Liver (tissue), 9 donors: ENCODE measurements around the gene SKAP1. TPM values are rescaled to one million over a fixed set of nuclear protein-coding genes. Genes with fewer than 3 reads are reported as not detected.

Source experiments
- DNase-seq: peaks from one replicate; pipeline ENCODE4 v3.0.0-alpha.2; 2017; ENCODE audit warnings: low spot score
- H3K27ac ChIP-seq, 2 donors: one replicate each; pipeline ENCODE4 v1.7.0; 2013; ENCODE audit warnings: inconsistent platforms in 2 of 2, low read length in 2 of 2, control low read depth in 1 of 2, low read depth in 1 of 2, mild to moderate bottlenecking in 1 of 2
- H3K27me3 ChIP-seq, 4 donors: one replicate each; pipeline versions ENCODE4 v1.6.1 to v1.7.0; 2013; ENCODE audit warnings: low read length in 3 of 4, inconsistent platforms in 1 of 4, mild to moderate bottlenecking in 1 of 4, moderate library complexity in 1 of 4; ENCODE audit not compliant: control insufficient read depth in 4 of 4, insufficient read depth in 4 of 4
- H3K36me3 ChIP-seq, 4 donors: one replicate each; pipeline versions ENCODE4 v1.6.1 to v1.7.0; 2013; ENCODE audit warnings: low read length in 3 of 4, mild to moderate bottlenecking in 3 of 4, low read depth in 1 of 4, moderate library complexity in 1 of 4; ENCODE audit not compliant: control insufficient read depth in 4 of 4, insufficient read depth in 3 of 4
- H3K4me1 ChIP-seq, 4 donors: one replicate each; pipeline versions ENCODE4 v1.6.1 to v1.7.0; 2013; ENCODE audit warnings: low read length in 3 of 4, mild to moderate bottlenecking in 3 of 4, moderate library complexity in 1 of 4; ENCODE audit not compliant: control insufficient read depth in 4 of 4, insufficient read depth in 4 of 4
- H3K4me3 ChIP-seq, 3 donors: one replicate each; pipeline versions ENCODE4 v1.6.1 to v1.7.0; 2013; ENCODE audit warnings: low read length in 3 of 3, control low read depth in 1 of 3, low read depth in 1 of 3, mild to moderate bottlenecking in 1 of 3
- H3K9ac ChIP-seq, 2 donors: one replicate each; pipeline ENCODE4 v1.7.0; 2013; ENCODE audit warnings: low read length in 2 of 2, mild to moderate bottlenecking in 2 of 2, moderate library complexity in 2 of 2, control low read depth in 1 of 2, low read depth in 1 of 2
- H3K9me3 ChIP-seq, 4 donors: one replicate each; pipeline versions ENCODE4 v1.6.1 to v1.7.0; 2013; ENCODE audit warnings: low read length in 3 of 4; ENCODE audit not compliant: control insufficient read depth in 4 of 4
- ATF3 ChIP-seq: IDR thresholded peaks from 2 replicates; pipeline ENCODE4 v1.6.1; 2016; ENCODE audit warnings: antibody characterized with exemption
- EGR1 ChIP-seq, 2 donors: IDR thresholded peaks; 2 replicates each; pipeline ENCODE4 v1.6.1; 2016 to 2018; ENCODE audit warnings: antibody characterized with exemption in 2 of 2, low read depth in 2 of 2
- FOXA1 ChIP-seq: IDR thresholded peaks from 2 replicates; pipeline ENCODE4 v1.6.1; 2016; ENCODE audit warnings: antibody characterized with exemption
- FOXA2 ChIP-seq: IDR thresholded peaks from 2 replicates; pipeline ENCODE4 v1.6.1; 2016; ENCODE audit warnings: antibody characterized with exemption
- GABPA ChIP-seq, 2 donors: IDR thresholded peaks in 1 of 2; conservative IDR thresholded peaks in 1 of 2; 2 replicates each; pipeline ENCODE4 v1.6.1; 2016; ENCODE audit warnings: antibody characterized with exemption in 2 of 2, mild to moderate bottlenecking in 1 of 2, moderate library complexity in 1 of 2
- HNF4A ChIP-seq, 2 donors: conservative IDR thresholded peaks; 2 replicates each; pipeline ENCODE4 v1.6.1; 2016; ENCODE audit warnings: antibody characterized with exemption in 2 of 2, mild to moderate bottlenecking in 2 of 2
- HNF4G ChIP-seq: IDR thresholded peaks from 2 replicates; pipeline ENCODE4 v1.6.1; 2016; ENCODE audit warnings: antibody characterized with exemption
- MAX ChIP-seq: IDR thresholded peaks from 2 replicates; pipeline ENCODE4 v1.6.1; 2016; ENCODE audit warnings: antibody characterized with exemption
- NR2F2 ChIP-seq: IDR thresholded peaks from 2 replicates; pipeline ENCODE4 v1.6.1; 2016; ENCODE audit warnings: antibody characterized with exemption
- RAD21 ChIP-seq, 2 donors: IDR thresholded peaks; 2 replicates each; pipeline ENCODE4 v1.6.1; 2016; ENCODE audit warnings: antibody characterized with exemption in 2 of 2, mild to moderate bottlenecking in 2 of 2
- RXRA ChIP-seq, 2 donors: IDR thresholded peaks; 2 replicates each; pipeline ENCODE4 v1.6.1; 2017 to 2018; ENCODE audit warnings: antibody characterized with exemption in 2 of 2, mild to moderate bottlenecking in 1 of 2
- YY1 ChIP-seq: IDR thresholded peaks from 2 replicates; pipeline ENCODE4 v1.6.1; 2016; ENCODE audit warnings: antibody characterized with exemption, mild to moderate bottlenecking
- WGBS: extraction: QIAGEN DNeasy Blood & Tissue Kit; methylation state at CpG from one replicate; pipeline ENCODE4 v1.1.7; 2013; 5-methylcytosine and 5-hydroxymethylcytosine counted together
- polyA plus RNA-seq, 2 donors: library from polyadenylated mRNA; stranded (reverse) in 1 of 2; unstranded in 1 of 2; fragments of 200-250 nt in 1 of 2; fragments of >200 nt in 1 of 2; fragmentation: Nextera tagmentation in 1 of 2; extraction: Ambion mirVana in 1 of 2; gene quantifications; one replicate each; pipeline versions ENCODE4 v1.2.1 to v1.2.3, GENCODE V29; 2013 to 2015
- total RNA-seq, 2 donors: library from RNA; depleted of rRNA; stranded (reverse); fragments of >200 nt; gene quantifications; one replicate each; pipeline ENCODE4 v1.2.3, GENCODE V29; 2014
- TF ChIP-seq, protein P1 (sequence below): IDR thresholded peaks from 2 replicates; pipeline ENCODE4 v1.6.1; 2016; ENCODE audit warnings: antibody characterized with exemption
- TF ChIP-seq, protein P2 (sequence below): IDR thresholded peaks from 2 replicates; pipeline ENCODE4 v1.6.1; 2016; ENCODE audit warnings: antibody characterized with exemption, mild to moderate bottlenecking
- TF ChIP-seq, protein P3 (sequence below): fragments of 150-350 bp; IDR thresholded peaks from 2 replicates; pipeline ENCODE4 v1.5.1; 2017; ENCODE audit warnings: improper control_type of control experiment, low read depth, low read length; ENCODE audit not compliant: missing input control
- donor health status: healthy.
- donor health status: healthy.
- donor health status: healthy.
- donor health status: healthy.
- donor health status: healthy.

Gene SKAP1
- total and polyA plus RNA-seq, 4 donors: 2.5 to 20.8 (median 11.3) TPM

DNA sequence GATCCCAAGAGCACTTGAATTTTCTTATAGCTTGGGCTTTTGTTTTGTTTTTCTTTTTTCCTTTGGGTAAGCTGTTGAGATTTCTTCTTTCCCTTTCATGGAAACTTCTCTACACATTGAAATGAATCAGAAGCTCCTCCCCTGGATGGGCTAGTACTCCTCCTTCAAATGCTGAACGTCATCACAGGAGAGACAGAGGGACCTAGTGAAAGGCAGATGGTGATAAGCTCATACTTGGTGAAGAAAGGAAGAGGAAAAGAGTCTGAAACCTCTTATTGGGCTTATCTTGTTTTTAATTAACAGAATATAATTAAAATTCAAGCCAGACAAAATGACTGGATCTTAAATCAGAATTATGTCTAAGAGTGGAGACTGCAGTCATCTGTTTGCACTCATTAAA, 175.1 kb downstream of the SKAP1 start:
- peaks cover 0 to 3% (median 2%) of the 10 kb centered on the region in 4 donors for H3K27me3 ChIP-seq
- no peak overlapping the region for H3K9ac ChIP-seq
- 37% methylated on average over 1 of the region's 1 CpG for WGBS
- no peaks in the 10 kb centered on the region for H3K36me3 ChIP-seq
- no peak overlapping the region for H3K4me3 ChIP-seq
- H3K9me3 ChIP-seq: no peaks in the 10 kb centered on the region
- TF ChIP-seq, protein P1, sequence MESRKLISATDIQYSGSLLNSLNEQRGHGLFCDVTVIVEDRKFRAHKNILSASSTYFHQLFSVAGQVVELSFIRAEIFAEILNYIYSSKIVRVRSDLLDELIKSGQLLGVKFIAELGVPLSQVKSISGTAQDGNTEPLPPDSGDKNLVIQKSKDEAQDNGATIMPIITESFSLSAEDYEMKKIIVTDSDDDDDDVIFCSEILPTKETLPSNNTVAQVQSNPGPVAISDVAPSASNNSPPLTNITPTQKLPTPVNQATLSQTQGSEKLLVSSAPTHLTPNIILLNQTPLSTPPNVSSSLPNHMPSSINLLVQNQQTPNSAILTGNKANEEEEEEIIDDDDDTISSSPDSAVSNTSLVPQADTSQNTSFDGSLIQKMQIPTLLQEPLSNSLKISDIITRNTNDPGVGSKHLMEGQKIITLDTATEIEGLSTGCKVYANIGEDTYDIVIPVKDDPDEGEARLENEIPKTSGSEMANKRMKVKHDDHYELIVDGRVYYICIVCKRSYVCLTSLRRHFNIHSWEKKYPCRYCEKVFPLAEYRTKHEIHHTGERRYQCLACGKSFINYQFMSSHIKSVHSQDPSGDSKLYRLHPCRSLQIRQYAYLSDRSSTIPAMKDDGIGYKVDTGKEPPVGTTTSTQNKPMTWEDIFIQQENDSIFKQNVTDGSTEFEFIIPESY: no peak
- TF ChIP-seq, protein P2, sequence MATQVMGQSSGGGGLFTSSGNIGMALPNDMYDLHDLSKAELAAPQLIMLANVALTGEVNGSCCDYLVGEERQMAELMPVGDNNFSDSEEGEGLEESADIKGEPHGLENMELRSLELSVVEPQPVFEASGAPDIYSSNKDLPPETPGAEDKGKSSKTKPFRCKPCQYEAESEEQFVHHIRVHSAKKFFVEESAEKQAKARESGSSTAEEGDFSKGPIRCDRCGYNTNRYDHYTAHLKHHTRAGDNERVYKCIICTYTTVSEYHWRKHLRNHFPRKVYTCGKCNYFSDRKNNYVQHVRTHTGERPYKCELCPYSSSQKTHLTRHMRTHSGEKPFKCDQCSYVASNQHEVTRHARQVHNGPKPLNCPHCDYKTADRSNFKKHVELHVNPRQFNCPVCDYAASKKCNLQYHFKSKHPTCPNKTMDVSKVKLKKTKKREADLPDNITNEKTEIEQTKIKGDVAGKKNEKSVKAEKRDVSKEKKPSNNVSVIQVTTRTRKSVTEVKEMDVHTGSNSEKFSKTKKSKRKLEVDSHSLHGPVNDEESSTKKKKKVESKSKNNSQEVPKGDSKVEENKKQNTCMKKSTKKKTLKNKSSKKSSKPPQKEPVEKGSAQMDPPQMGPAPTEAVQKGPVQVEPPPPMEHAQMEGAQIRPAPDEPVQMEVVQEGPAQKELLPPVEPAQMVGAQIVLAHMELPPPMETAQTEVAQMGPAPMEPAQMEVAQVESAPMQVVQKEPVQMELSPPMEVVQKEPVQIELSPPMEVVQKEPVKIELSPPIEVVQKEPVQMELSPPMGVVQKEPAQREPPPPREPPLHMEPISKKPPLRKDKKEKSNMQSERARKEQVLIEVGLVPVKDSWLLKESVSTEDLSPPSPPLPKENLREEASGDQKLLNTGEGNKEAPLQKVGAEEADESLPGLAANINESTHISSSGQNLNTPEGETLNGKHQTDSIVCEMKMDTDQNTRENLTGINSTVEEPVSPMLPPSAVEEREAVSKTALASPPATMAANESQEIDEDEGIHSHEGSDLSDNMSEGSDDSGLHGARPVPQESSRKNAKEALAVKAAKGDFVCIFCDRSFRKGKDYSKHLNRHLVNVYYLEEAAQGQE: no peak
- TF ChIP-seq ATF3: no peak
- no peak for TF ChIP-seq FOXA1
- TF ChIP-seq, protein P3, sequence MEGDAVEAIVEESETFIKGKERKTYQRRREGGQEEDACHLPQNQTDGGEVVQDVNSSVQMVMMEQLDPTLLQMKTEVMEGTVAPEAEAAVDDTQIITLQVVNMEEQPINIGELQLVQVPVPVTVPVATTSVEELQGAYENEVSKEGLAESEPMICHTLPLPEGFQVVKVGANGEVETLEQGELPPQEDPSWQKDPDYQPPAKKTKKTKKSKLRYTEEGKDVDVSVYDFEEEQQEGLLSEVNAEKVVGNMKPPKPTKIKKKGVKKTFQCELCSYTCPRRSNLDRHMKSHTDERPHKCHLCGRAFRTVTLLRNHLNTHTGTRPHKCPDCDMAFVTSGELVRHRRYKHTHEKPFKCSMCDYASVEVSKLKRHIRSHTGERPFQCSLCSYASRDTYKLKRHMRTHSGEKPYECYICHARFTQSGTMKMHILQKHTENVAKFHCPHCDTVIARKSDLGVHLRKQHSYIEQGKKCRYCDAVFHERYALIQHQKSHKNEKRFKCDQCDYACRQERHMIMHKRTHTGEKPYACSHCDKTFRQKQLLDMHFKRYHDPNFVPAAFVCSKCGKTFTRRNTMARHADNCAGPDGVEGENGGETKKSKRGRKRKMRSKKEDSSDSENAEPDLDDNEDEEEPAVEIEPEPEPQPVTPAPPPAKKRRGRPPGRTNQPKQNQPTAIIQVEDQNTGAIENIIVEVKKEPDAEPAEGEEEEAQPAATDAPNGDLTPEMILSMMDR: no peak
- no peak for TF ChIP-seq MAX
- no peak for TF ChIP-seq YY1
- no peak for TF ChIP-seq RAD21 (IDR thresholded peaks at IDR 0.05)
- TF ChIP-seq HNF4A (conservative IDR thresholded peaks at IDR 0.05): no peak
- TF ChIP-seq NR2F2: no peak
- no peak for TF ChIP-seq EGR1 (IDR thresholded peaks at IDR 0.05; ENCODE audit: low read depth in 2 of 2)
- TF ChIP-seq FOXA2: no peak
- TF ChIP-seq RXRA (IDR thresholded peaks at IDR 0.05): no peak
- TF ChIP-seq HNF4G: no peak
- TF ChIP-seq GABPA (IDR thresholded peaks at IDR 0.05 in 1 of 2, conservative IDR thresholded peaks at IDR 0.05 in 1 of 2): no peak
- DNase-seq: no peak
- H3K27ac ChIP-seq: no peak overlapping the region
- no peaks in the 10 kb centered on the region for H3K4me1 ChIP-seq

- no peaks in the 10 kb centered on the region for H3K36me3 ChIP-seq
- 80% methylated on average over 2 of the region's 2 CpGs for WGBS
- peaks cover 0 to 3% (median 2%) of the 10 kb centered on the region in 4 donors for H3K27me3 ChIP-seq
- H3K27ac ChIP-seq: no peak overlapping the region
- H3K9ac ChIP-seq: no peak overlapping the region
- no peak for DNase-seq
- no peaks in the 10 kb centered on the region for H3K9me3 ChIP-seq
- no peaks in the 10 kb centered on the region for H3K4me1 ChIP-seq
- no peak overlapping the region for H3K4me3 ChIP-seq
- TF ChIP-seq RAD21 (IDR thresholded peaks at IDR 0.05) (no peak), GABPA (IDR thresholded peaks at IDR 0.05 in 1 of 2, conservative IDR thresholded peaks at IDR 0.05 in 1 of 2) (no peak), YY1 (no peak), FOXA2 (no peak)
- TF ChIP-seq, protein P3: no peak
Measured at GRCh38 chr17:48253975-48254374, 176.0 kb downstream of the SKAP1 start.
